Measurements from ENCODE around the gene FYCO1.
"Not testable (repeated sequence)": the region's sequence is repeated elsewhere in the genome, so short reads cannot be mapped to it uniquely, and the experiment has no call there.

FYCO1 gene

DNA sequence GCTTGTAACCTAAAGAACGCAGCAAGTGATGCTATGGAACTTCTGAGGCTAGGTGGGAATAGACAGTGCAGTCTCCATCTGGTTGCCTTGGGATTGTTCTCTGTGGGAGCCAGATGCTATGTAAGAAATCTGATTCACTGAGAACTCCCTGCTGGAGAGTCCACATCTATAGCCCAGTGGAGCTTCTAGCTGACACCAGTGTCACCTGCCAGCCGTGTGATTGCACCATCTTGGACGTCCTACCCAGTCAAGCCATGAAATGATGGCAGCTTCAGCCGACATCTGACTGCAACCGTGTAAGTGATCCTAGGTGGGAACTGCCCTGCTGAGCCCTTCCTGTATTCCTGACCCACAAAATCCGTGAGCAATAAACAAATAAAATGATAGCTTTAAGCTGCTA, 12.4 kb upstream of the FYCO1 start:
- FAIRE-seq: no peak

DNA sequence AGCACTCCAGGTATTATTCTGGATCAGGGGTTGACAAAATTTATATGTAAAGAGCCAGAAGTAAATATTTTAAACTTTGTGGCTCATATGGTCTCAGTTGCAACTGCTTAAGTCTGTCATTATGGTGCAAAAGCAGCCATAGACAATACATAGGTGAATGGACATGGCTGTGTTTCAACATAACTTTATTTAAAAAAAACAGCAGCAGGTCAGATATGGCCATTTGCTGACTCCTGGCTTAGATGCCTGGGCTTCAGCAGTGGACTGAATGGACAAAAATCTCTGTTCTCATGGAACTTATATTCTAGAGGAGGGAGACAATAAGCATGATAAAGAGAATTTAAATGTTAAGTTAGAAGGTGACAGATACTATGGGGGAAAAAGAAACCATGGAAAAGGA, 11.7 kb upstream of the FYCO1 start:
- FAIRE-seq: no peak

DNA sequence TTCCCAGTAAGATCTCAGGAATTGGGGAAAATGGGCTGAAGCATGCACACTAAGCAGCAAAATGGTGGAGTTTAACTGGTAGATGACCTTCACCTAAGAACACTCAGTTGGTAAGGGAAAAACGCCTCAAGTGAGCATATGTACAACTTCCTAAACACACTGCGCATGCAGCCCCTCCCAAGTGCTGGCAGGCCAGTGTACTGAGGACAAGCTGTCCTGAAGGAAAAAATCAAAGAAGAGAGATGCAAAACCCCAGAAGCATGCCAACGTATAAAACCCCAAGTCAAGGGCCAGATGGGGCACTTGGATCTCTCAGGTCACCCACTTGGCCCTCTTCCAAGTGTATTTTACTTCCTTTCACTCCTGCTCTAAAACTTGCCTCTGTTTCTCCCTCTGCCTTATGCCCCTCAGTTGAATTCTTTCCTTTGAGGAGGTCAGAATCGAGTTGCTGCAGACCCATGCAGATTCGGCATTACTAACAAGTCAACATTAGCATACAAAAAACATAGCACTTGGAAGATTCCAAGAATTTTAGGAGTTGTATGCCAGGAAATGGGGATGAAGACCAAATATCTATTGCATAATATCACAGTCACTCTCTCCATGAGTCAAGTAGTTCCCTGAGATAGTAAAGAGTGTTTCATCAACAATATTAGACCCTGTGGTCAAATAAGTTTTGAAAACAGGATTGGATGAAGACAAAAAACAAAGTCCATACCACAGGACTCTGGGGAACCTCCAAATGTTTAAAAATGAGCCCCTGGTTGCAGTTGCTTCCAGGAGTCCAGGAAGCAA, 10.8 kb upstream of the FYCO1 start:
- FAIRE-seq: peak; percentile 31

DNA sequence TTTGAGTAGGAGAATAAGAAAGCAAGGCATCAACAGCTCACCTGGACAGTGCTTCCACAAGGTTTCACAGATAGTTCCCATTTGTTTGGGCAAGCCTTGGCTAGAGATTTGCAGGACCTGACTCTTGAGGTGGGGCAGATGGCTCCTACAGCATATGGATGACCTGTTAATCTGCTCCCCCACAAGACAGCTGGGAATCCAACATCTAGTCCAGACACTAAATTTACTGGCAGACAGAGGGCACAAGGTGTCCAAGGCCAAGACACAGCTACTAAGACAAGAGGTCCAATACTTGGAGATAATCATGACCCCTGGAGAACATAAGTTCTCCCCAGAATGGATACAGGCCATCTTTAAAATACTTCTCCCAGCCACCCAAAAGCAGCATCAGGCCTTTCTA, 8.1 kb upstream of the FYCO1 start:
- not testable (repeated sequence) for FAIRE-seq

DNA sequence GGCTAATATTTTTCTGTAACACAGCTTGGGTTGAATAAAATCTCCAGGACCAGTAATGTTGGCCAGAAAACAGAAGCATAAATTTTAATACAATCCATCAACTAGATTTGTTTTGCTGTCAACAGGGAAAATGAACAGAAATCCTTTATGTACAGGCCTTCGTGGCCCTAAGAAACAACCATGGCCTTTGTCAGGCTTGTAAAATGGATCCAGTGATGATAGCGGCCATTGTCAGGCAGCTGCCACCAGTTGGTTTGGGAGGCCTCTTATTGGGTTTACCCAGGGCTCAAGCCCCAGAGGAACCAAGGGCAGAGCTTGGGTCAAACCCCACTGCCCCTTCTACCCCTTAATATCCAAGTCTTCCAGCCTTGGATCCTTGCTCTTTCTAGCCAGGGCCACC, 5.6 kb upstream of the FYCO1 start:
- FAIRE-seq: no peak

DNA sequence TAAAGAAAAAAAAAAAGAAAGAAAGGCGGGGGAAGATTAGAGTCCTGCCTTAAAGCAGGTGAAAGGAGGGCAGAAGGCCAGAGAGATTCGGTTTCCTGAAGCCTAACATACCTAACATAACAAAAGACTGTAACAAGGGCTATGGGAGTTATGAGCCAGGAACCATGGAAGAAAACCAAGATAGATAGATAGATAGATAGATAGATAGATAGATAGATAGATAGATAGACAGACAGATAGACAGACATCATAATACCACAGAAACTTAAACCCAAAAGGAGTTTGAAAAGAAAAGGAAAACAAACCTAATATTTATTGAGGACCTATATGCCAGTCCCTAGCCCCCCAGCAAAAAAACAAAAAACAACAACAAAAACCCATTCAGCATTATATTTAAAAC, 2.3 kb upstream of the FYCO1 start:
- no peak for FAIRE-seq

DNA sequence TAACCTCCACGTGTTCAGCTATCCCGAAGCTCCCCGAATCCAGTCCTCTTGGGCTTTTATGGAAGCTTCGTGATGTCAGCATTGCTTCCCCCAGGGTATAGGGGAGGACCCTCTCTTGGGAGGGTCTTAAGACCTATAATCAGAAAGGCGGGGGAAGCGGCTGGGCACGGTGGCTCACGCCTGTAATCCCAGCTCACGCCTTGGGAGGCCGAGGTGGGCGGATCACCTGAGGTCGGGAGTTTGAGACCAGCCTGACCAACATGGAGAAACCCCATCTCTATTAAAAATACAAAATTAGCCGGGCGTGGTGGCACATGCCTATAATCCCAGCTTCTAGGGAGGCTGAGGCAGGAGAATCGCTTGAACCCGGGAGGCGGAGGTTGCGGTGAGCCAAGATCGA, 1.9 kb upstream of the FYCO1 start:
- FAIRE-seq: not testable (repeated sequence)

DNA sequence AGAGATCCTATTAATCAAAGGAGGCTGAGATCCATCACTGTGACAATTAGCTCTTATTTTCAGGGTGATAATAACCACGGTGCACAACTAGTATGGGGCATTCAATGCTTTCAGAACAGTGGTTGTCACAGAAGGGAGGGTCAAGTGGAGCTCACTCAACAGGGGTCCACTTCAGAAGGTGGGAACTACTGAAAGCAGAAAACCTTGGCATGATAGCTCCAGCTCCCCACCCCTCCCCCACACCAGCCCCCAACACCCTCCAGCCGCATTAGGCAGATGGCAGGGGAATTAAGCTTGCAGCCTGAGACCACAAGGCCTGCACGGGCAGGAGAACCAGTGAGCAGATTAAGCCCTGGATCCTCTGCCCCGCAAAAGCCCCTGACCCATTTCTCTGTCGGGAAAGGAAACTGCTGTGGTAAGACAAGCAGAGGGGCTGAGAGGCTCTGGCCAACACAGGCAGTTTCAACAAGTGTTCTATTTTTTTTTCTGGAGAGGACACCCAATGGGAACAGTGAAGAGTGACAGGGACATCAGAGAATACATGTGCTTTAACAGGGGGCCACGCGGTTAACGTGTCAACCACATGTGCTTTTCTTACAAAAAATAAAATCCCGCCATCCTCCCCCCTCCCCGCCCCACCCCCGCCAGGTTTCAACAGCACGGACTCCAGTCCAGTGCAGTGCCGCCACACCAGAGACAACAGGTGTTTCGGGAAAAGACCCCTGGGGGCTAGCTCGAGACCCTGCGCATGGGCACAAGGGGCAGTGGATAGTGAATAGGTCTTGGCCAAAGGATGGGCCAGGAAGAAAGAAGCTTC, 997 bp downstream of the FYCO1 start:
- no peak for FAIRE-seq

DNA sequence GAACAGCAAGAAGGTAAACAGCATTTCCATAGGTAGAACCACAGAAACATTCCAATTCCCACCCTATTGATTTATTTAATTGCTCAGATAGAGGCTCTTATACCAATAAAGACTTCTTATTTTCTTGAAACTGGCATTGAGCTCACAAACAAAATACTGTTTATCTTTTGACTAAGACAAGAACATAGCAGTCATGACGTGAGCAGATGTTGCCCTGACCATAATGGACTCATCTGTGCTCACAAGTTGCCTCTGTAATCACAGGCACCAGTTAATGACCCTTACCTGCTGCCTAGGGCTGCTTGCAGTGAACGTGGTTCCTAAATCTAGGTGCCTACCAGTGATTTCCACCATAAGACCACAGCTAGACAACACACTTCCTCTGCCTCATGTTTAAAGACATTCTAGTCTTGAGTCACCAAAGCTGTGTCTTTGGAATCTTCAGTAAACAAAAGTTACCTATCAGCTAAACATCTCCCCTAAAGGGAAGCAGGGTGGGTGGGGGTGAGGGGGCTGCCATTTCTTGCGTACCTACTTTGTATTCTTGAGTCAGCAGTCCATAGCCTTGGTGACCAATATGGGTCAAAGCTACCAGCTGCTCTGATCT, 2.1 kb downstream of the FYCO1 start:
- FAIRE-seq: no peak

DNA sequence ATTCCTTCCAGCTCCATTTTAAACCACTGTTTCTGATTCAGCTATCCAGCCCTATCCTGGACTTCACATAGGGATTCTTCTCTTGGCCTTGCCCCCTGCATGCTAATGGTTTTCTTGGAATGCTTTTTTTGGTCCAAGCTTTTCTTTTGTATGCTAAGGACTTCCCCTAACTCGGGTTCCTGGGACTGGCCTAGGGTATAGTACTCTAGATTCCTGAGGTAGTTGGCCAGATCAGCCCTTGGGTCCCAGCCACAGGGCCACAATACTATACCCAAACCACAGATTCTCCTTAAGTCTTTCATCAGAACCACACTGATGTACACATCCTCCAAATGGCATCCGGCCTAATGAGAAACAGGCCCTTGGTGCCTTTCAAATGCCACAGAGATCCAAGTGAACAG, 2.8 kb downstream of the FYCO1 start:
- no peak for FAIRE-seq

DNA sequence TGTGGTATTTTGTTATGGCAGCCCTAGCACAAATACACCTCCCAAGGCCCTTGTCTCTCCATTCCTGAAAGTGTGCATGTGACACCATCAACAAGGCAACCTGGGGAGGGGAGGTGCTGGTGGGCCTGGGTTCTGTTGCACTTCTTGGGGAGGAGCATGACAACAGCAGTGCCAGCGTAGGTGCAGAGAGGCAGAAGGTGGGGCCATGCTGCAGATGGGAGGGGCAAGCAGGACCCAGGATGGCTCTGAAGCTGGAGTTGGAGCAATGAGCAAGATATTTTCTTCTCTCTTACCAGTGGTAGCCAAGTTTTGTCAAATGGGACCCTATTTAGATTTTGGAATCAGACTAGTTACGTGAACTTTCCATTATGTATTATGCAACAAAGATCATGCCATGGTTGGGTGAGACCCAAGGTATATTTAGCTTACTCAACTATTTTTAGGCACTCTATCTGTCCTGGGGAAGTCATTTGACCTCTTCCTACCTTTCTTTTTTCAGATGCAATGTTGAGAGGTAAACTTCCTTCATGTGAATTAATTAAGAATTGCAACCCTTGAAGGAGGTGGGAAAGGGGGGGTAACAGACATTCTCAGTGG, 3.4 kb downstream of the FYCO1 start:
- FAIRE-seq: no peak

DNA sequence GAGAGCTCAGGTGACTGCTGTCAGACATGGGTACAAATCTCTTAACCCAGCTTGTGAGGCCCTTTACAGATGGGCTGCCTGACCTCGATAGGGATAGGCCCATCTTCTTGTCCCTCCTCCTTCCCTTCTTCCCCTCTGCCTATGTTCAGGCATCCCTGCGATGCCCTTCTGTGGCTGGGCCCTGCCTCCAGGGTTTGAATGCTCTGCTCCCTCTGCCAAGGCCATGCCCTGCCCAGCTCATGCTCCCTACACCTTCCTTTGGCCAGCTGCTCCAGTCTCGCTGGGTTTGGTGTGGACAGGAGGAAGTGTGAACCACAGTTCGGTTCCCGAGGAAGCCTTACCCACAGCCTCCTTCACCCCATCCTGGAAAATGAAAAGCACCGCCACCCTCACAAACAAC, 4.3 kb downstream of the FYCO1 start:
- FAIRE-seq: no peak

DNA sequence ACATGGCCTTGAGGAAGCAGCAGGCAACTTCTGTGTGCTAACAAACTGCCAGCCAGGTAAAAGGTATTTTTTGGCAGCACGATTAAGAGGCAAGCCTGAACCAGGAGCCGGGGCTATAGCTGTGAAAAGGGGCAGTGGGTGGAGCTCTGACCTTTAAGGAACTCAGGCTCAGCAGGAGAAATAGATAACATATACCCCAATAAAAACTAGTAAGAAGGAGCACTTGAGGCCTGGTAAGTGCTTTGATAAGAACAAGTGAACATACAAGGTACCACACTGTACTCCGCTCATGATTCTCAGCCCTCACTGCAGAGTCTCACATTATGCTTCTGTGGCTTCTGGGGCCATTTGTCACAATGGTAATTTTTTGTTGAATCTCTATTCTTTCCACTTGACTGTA, 5.4 kb downstream of the FYCO1 start:
- FAIRE-seq: no peak

DNA sequence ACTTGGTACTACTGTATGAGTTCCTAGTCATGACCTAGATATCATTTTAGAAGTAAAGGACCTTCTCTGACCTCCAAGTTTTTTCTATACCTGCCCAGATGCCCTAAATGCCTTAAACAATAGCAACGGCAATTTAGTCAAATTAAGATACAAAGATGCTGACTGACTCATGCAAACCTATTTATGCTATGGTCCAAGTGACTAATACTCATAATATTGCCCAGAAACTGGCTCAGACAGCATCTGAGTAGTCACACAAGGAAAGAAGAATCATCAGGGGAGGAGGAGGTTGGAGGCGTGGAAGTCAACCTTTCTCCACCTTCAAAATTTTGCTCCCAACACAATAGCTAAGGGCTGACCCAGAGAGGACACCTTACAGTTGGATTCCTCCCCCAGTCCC, 6.8 kb downstream of the FYCO1 start:
- no peak for FAIRE-seq

DNA sequence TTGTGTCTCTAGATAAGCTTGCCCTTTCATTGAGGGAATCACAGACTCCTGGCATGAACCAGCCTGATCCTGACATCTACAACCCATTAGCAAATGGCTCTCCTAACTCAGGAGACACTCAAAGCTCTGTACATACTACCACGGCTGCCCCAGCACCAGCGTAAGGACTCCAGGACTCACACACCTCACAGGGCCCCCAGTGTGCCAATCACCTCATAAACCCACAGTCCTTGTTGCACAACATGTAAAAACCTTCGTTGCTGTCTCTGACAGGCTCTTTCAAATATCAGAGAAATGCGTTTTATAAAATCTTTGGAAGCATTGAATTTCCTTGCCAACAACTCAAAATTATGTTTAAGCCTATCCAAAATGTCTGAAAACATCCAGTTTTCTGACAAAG, 7.3 kb downstream of the FYCO1 start:
- no peak for FAIRE-seq

DNA sequence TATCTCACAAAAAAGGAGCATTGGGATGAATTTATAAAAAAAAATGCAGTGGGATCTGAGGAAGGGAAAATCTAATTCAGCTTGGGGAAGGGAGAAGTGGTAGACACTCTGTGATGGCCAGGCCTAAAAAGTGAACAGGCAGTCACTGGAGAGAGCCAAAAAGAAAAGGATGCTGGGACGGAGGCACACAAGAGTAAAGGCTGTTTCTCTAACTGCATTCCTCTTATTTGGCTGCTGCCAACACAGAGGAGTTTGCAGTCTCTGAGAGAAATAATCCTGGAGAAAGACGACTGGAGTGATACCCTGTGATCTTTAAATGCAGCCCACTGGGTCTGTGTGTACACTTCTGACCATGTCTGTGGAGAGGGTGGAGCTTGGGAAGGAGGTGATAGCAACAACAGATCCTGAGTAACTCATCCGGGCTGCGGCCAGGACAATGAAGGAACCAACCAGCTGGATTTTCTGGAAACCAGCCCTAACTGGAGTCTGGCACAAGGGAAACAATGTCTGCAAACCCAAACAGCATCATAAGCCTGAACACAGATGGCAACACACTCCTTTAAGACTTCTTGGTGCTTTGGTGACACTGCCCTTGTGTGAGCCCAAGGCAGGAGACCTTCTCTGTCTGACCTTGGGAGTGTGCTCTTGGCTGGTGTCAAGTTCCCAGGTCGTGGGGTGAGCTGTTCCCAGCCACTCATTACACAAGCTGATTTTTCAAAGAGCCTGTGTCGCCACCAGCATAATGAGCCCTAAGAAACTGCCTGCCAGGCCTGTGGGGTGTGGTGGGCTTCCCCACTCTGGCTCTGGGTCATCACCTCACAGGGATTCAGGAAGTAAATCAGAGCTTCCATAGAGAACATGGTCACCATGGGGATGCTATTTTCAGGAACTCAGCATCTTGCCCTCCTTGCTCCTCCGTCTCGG, 8.0 kb downstream of the FYCO1 start:
- no peak for FAIRE-seq

DNA sequence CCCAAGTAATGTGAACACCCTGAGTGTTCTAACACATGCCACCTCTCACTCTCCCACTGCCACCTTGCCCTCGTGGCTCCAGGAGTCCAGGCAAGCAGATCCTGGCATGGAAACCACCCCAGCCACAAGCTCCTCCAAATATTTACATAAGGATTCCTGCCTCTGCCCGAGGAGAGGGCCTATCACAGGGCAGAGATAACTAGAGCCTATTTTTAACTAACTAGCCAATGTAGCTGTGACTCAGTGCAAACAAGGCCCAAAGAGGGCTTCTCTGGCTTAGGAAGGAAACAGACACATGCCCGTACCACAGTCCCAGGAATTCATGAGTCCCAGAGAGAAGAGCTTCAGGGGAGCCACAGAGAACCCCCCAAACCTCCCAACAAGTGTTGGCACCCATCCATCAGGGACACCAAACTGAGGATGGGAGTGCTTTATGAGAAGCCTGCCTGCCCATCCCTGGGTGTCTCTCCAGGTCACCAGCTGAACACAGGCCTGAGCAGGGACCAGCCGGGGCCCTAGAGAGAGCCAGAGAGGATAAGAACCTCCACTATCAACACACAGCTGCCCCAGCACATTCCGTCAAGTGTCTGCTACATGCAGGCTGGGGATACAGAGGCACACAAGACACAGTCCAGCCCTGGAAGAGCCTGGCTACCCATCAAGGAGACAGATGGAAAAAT, 9.2 kb downstream of the FYCO1 start:
- FAIRE-seq: no peak

DNA sequence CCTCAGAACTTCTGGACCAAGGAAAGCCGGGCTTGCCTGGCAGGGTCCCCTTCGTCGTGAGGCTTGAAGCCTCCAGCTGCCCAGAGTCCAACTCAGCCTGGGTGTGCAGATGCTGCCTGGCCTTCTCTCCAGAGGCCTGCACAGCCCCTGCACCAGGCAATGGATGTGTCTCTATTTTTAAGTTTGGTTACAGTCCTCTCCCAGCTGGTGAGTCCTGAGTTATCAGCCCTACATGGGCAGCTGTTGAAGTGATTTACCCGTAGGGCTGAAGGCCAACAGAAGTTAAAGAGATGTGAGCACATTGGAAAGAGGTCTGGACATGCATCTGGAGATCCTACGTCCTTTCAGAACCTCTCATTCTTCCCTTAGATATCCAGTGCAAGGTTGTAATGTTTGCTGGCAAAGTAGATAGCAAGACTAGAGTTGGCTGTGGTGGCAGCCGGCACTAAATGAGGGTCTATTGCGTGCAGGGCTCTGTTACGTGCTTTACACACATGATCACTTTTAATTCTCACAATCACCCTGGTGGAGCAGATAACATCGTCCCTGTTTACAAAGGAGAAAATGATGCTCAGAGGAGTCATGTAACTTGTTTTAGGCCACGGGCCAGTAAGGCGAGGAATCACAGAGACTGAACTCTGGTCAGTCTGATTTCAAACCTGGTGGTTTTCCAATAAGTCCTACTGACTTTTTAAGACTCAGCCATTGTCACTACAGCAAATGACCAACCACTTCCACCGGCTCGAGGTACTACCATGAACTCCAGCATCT, 9.9 kb downstream of the FYCO1 start:
- FAIRE-seq: no peak

DNA sequence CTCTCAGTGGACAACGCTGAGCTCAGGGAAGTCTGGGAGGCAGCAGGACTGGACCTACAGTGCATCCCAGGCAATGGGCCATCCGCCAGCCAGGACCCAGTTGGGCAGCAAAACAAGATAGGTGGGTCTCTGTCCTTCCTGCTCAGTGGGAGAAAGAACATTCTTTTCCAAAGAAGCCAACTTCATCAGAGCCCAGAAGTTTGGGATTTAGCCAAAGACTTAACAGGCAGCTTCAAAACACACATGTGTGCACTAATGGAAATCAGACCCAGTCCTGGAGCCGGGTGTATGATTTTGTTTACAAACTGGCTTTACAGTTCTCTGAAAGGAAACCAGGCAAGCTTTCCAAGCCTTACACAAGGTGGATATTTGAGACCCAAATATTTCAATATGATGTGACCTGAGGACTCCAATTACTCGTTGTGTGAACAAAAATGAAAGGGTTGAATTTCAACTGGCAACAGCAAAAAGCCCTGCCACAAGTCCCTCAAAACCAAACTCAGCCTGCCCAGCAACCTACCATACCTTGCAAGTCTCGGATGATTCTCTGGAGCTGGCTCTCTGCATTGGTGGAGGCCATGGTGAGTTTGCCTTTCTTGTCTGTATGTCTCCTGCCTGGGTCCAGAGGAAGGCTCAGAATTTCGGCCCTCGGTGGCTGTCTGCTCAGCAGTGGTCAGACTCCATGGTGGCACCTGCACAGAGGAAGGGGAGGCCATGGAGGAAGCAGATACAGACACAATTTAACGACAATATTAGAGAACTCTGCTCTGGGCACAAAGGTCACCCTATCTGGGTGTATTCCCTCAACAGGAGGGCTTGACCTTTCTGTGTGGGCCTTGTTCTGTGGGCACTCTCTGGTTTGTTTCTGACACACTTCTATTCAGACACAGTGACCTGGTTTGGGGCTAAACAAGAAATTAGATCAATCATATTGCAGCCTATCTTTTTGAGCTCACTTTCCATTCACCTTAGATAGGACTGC, 11.0 kb downstream of the FYCO1 start:
- FAIRE-seq: peak; percentile 73

DNA sequence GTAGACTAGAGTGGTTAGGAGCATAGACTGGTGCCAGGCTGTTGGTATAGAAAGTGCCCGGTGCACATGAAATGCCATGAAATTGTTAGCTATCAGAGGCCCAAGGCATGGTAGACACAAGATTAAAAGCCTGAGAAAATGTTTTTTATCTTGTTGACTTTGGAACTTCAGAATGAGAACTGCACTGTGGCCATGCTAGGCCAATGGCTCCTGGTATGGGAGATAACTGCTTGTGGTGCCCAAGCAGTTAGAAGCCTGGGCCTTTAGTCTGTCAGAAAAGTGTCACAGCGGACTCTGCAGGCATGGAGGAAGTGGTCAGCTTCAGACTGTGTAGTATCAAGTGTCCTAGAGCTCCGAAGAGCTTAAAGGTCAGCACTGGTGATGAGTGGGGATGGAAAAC, 11.9 kb downstream of the FYCO1 start:
- no peak for FAIRE-seq
